Measurements from ENCODE around the gene RBM19.

The RBM19 gene

GRCh38 chr12:113855998-113856397 lies 110.1 kb downstream of the RBM19 start:
- no peak for DNase-seq (ENCODE audit: low read depth in 2 of 2)

DNA sequence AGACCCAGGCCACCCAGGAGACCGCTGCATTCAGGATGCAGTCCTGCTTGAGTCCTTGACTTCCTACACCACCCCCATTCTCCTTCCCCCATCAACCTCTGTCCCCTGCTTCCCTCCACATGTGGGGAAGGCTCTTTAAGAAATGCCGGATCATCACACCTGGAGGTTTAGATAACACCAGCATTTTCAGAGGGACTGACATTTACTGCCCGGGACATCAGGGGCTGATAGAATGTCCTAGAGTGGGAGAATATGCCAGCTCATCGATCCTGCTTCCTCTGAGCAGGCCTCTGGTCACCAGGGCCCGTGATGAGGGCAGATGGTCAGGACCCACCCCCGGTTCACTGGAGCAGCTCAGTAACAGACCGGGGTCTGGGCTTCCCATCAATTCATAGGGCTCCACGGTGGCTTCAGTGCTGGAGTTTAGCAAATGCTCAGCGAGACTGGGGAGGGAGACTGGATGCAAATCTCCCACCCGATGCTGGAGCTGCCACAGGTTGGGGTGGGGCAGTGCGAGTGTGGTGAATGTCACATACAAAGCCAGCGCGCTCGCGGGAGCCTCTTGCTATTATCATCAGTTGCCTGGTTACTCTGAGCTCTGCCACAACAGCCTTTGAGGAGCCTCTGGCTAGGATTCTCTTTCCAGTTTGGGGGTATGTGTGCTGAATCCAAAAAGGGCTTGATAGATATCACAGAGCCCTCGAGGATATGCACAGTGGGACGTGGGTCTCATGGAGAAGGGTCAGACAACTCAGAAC lies 111.6 kb downstream of the RBM19 start:
- no peak for DNase-seq (ENCODE audit: low read depth in 2 of 2)

- DNase-seq (ENCODE audit: low read depth in 2 of 2): no peak
Measured at GRCh38 chr12:113853491-113853890, 112.6 kb downstream of the RBM19 start.

DNA sequence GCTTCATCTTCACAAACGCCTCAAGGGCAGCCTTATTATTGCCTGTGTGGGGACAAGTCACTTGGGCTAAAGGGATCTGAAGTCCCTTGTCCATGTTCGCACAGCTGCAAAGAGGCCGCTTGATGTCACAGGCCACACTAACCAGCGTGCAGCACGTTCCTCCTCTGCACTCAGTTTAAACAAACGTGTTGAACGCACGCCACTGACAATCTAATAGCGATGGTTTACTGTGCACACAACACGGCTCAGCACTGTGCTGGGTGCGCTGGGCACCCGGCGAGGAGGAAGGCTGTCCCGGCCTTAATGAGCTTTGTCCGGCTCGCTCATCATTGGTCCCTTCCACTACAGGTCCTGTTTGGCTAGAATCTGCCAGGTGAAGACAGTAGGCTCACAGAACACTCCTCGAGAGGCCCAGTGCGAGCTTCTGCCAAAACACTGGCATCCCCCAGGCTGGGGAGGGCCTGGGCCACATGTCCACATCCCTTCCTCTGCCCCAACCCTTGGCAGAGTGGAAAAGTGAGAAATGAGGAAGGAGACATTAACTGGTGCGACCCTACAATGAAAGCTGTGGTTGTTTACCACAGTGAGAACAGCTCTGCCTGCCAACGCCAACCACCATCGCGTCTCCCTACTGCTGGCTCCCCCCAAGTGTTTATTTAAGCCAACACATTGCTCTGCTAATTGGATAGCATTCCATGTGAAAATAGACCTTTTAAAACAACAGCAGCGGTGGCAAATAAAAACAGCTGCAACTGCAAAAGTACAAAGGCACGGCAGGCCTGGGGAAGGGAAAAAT lies 113.2 kb downstream of the RBM19 start:
- no peak for DNase-seq (ENCODE audit: low read depth in 2 of 2)

- DNase-seq (ENCODE audit: low read depth in 2 of 2): no peak
Measured at GRCh38 chr12:113852264-113852663, 113.9 kb downstream of the RBM19 start.

DNA sequence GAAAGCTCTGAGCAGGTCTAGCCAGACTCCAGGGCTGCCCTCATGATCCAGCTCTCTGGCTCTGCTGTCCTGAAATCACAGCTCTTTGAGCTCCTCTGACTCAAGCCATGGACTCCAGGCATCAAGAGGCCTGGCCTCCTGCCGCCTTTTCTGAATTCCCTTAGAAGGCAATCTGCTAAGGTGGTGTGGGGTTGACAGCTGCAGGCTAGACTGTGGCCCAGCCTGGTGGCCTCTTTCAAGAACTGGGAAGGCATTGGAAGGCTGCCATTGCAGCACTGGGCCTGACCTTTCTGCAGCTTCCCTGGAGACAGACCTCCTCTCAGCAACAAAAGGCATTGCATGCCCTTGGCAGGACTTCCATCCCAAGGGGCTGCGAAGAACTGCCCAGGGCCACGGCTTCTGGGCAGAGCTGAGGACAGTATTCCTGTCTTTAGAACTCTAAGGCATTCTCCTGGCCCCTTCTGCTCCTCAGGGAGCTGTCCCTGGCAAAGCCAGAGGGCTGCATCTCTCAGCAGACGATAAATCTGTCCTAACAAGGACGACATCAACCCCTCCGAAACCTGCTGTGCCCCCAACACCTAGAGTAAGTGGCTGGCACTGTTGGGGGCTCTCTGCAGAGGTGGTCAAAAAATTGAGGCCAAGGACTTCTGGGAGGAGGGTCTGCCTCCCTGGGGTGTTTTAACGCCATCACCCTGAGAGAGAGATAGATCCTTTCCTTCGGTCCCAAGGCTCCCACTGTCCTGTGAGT lies 115.6 kb downstream of the RBM19 start:
- no peak for DNase-seq (ENCODE audit: low read depth in 2 of 2)

DNA sequence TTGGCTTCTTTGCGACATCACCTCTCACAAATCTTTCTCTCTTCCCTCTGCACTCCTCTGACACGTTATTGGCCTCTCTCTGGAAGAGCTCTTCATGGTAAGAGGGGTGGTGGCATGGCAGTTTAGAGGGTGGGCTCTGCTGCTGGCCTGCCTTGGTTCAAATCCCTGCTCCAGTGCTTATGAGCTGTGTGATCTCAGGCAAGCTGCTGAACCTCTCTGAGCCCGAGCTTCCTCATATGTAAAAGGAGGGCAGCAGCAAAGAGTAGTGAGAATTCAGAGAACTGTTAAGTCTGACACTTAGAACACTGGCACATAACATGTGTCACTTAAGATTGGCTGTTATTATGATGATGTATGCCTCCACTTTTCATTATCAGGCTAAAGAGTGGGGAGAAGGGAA lies 118.3 kb downstream of the RBM19 start:
- no peak for DNase-seq (ENCODE audit: low read depth in 2 of 2)

GRCh38 chr12:113846883-113847755 lies 119.0 kb downstream of the RBM19 start:
- DNase-seq (ENCODE audit: low read depth in 2 of 2): no peak

- DNase-seq (ENCODE audit: low read depth in 2 of 2): no peak
Measured at GRCh38 chr12:113845900-113846674, 120.0 kb downstream of the RBM19 start.

- DNase-seq (ENCODE audit: low read depth in 2 of 2): no peak
Measured at GRCh38 chr12:113844495-113845210, 121.5 kb downstream of the RBM19 start.

GRCh38 chr12:113842699-113843098 lies 123.4 kb downstream of the RBM19 start:
- no peak for DNase-seq (ENCODE audit: low read depth in 2 of 2)

DNA sequence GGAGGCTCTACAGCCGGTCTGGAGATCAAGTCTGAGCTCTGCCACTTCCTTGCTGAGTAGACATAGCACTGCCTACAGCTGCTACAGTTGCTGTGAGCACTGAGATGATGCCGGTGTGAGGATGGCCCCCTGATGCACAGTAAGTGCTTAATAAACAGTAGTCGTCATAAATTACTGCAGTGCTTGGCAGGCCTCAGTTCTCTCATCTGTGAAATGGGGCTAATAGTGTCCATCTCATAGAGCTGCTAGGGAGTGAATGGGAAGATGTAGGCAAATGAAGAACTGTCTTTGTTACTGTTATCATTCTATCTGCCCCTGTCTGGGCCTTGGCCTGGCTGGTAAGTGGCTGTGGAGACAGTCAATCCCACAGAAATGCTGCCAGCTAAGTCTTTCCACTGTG lies 124.3 kb downstream of the RBM19 start:
- DNase-seq (ENCODE audit: low read depth in 2 of 2): no peak

GRCh38 chr12:113840401-113841042 lies 125.6 kb downstream of the RBM19 start:
- DNase-seq (ENCODE audit: low read depth in 2 of 2): no peak

DNA sequence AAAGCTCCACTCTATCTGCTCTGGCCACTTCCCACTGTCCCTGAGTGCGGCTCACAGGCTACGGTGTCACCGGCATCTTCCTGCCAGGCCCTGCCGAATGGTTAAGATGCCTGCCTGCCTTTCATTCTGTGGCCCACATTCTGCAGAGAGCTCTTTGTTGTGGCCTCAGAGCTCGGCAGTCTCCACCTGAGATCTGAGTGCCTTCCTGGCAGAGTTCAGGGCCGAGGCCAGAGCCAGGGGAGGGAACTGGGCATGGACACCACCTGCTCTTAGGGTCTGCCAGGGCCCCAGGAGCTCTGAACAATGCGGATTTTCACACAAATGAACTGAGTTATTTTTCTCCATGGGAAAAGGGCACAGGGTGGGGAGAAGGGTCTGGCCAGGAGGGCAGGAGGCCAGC lies 127.2 kb downstream of the RBM19 start:
- DNase-seq (ENCODE audit: low read depth in 2 of 2): no peak

GRCh38 chr12:113837528-113838296 lies 128.4 kb downstream of the RBM19 start:
- DNase-seq (ENCODE audit: low read depth in 2 of 2): no peak

DNA sequence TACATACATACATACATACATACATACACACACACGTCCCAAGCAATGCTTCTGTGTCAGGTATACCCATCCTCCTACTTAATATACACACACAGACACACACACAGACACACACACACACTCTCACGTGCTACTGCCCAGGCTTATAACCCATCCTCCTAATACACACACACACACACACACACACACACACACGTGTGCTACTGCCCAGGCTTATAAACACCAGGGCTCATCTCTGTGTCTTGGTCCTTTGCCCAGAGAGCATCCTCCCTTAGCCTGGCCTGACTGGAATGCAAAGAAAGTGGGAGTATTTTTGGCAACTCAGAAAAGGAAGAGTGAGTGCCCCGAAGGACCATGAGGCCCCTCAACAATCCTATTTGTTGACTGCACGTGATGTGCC lies 129.0 kb downstream of the RBM19 start:
- DNase-seq (ENCODE audit: low read depth in 2 of 2): no peak

DNA sequence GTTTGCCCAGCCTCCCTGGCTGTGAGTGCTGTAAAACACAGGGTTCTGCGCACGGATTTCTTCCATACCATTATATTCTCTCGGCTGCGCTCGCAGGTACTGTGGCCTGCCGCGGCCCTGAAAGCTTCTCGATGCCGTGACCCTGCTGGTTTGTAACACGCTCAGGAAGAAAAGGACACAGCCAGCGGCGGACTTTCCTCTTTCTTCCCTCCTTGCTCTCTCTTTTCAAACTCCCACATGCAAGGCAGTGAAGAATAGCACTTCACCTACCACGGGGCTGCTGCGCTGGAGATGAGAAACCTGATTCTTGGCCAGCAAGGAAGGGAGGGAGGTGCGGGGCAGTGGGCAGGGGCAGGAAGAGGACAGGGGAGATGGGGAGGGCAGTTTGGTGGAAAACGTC lies 130.2 kb downstream of the RBM19 start:
- DNase-seq (ENCODE audit: low read depth in 2 of 2): no peak

DNA sequence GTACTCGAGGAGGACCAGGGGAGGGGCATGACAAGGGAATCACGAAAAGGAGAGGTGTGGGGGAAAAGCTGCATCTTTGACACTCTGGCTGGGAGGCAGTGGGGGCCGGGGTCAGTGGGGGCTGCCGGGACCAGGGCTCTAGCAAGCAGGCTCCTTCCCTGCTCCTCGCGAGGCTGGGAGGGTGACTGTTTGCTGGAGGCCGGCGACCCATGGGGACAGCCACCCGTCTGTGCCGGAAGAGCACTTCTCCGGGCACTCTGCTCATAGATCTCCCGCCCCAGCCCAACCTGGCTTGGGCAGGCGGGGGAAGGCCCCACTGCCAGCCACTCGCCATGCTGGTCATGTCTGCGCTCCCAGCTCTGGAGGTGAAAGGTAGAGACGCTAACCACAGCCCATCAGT lies 130.7 kb downstream of the RBM19 start:
- DNase-seq (ENCODE audit: low read depth in 2 of 2): no peak

- no peak for DNase-seq (ENCODE audit: low read depth in 2 of 2)
Measured at GRCh38 chr12:113833422-113833821, 132.7 kb downstream of the RBM19 start.
